H1 (cell line): ENCODE measurements around the gene ACHE.

Source experiments
- CBX8 ChIP-seq: fragments of 300-800, 300-1000 bp; sonication (generic); IDR thresholded peaks from 2 replicates; pipeline ENCODE4 v1.7.1; 2016; ENCODE audit warnings: low read depth, low read length, borderline replicate concordance
- EGR1 ChIP-seq: IDR thresholded peaks from 2 replicates; pipeline ENCODE4 v1.6.1; 2011; ENCODE audit warnings: low read depth, low read length, borderline replicate concordance
- EP300 ChIP-seq, 2 experiments: IDR thresholded peaks; 1 replicate in 1 of 2; 2 replicates in 1 of 2; pipeline ENCODE4 v1.6.1; 2011 to 2012; ENCODE audit warnings: low read depth in 2 of 2, low read length in 2 of 2, mild to moderate bottlenecking in 2 of 2, borderline replicate concordance in 1 of 2, inconsistent platforms in 1 of 2, moderate library complexity in 1 of 2
- GABPA ChIP-seq: IDR thresholded peaks from 2 replicates; pipeline ENCODE4 v1.6.1; 2011; ENCODE audit warnings: mild to moderate bottlenecking, low read length, moderate library complexity, borderline replicate concordance; ENCODE audit not compliant: insufficient read depth
- JUND ChIP-seq: IDR thresholded peaks from 2 replicates; pipeline ENCODE4 v1.6.1; 2011; ENCODE audit warnings: mild to moderate bottlenecking, improper control_type of control experiment, low read length
- KDM1A ChIP-seq: fragments of 200-600, 300-600 bp; sonication (generic); IDR thresholded peaks from 2 replicates; pipeline ENCODE4 v1.7.1; 2016; ENCODE audit warnings: mild to moderate bottlenecking, low read length, borderline replicate concordance
- POLR2A ChIP-seq, 2 experiments: IDR thresholded peaks; 1 replicate in 1 of 2; 2 replicates in 1 of 2; pipeline ENCODE4 v1.6.1; 2011; ENCODE audit warnings: low read depth in 2 of 2, low read length in 2 of 2, mild to moderate bottlenecking in 2 of 2; ENCODE audit errors: control extremely low read depth in 1 of 2
- POLR2AphosphoS5 ChIP-seq: IDR thresholded peaks from 2 replicates; pipeline ENCODE4 v1.6.1; 2011; ENCODE audit warnings: low read depth, low read length
- SRF ChIP-seq: IDR thresholded peaks from 2 replicates; pipeline ENCODE4 v1.6.1; 2011; ENCODE audit warnings: mild to moderate bottlenecking, low read depth, low read length, moderate library complexity
- ZNF274 ChIP-seq: IDR thresholded peaks from 2 replicates; pipeline ENCODE4 v1.7.0; 2012; ENCODE audit warnings: low read length, borderline replicate concordance; ENCODE audit errors: extremely low read depth
- TF ChIP-seq, protein P1 (sequence below): IDR thresholded peaks from 2 replicates; pipeline ENCODE4 v1.6.1; 2012; ENCODE audit warnings: low read length, inconsistent platforms
- TF ChIP-seq, protein P2 (sequence below), 3 experiments: IDR thresholded peaks; 1 replicate in 2 of 3; 2 replicates in 1 of 3; pipeline versions ENCODE4 v1.5.1 to v1.6.1; 2011; ENCODE audit warnings: low read length in 3 of 3, mild to moderate bottlenecking in 3 of 3, inconsistent platforms in 2 of 3, low read depth in 1 of 3, moderate library complexity in 1 of 3; ENCODE audit not compliant: insufficient read depth in 1 of 3; ENCODE audit errors: control extremely low read depth in 1 of 3

DNA sequence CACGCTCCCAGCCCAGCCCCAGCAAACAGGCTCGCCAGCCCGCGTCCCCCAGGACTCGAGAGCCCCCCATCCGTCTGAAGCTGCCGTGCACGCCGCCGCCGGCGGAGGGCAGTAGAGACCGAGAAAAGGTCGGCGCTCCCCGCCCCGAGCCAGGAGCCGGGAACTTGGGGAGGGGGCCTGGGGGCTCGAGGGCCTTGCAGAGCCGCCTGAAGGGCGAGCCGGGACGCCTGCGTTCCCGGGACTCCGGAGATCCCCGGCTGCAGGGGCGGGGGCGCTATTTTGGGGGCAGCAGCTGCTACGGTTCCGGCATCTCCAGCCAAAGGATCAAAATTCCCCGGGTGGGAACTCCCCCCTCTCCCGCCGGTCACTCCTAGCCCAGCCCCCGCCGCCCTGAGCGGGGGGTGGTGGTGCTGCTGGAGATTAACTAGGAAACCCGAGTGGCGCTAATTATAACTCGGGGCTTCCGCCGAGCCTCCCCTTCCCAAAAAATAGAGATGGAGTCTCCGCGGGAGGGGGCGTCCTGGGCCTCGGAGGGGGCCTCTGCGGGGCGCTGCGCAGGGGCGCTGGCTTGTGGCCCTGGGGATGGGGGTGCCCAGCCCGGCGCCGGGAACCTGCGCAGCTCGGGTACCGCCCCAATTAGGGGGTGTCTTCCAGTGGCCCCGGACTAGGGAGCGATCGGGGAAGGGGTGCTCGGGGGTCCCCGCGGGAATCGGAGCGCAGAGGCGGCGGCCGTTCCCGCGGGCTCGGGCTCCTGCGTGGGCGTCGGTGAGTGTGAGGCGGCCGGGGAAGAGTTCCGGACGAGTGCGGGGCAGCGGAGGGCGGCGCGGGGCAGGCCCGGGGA lies 608 bp downstream of the ACHE start:
- TF ChIP-seq, protein P1, sequence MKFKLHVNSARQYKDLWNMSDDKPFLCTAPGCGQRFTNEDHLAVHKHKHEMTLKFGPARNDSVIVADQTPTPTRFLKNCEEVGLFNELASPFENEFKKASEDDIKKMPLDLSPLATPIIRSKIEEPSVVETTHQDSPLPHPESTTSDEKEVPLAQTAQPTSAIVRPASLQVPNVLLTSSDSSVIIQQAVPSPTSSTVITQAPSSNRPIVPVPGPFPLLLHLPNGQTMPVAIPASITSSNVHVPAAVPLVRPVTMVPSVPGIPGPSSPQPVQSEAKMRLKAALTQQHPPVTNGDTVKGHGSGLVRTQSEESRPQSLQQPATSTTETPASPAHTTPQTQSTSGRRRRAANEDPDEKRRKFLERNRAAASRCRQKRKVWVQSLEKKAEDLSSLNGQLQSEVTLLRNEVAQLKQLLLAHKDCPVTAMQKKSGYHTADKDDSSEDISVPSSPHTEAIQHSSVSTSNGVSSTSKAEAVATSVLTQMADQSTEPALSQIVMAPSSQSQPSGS: no peak
- TF ChIP-seq GABPA (no peak), POLR2AphosphoS5 (no peak), KDM1A (no peak), SRF (no peak), EGR1 (no peak; the same call in 1 of the 2 replicates), ZNF274 (no peak), POLR2A (IDR thresholded peaks at IDR 0.05; ENCODE audit: control extremely low read depth in 1 of 2, low read depth in 2 of 2, low read length in 2 of 2) (no peak), CBX8 (no peak), JUND (no peak), EP300 (IDR thresholded peaks at IDR 0.05; ENCODE audit: borderline replicate concordance in 1 of 2, low read depth in 2 of 2, low read length in 2 of 2) (peak in 1 of 2 experiments; percentile 59; a peak in 1 of 3 replicates)
- TF ChIP-seq, protein P2, sequence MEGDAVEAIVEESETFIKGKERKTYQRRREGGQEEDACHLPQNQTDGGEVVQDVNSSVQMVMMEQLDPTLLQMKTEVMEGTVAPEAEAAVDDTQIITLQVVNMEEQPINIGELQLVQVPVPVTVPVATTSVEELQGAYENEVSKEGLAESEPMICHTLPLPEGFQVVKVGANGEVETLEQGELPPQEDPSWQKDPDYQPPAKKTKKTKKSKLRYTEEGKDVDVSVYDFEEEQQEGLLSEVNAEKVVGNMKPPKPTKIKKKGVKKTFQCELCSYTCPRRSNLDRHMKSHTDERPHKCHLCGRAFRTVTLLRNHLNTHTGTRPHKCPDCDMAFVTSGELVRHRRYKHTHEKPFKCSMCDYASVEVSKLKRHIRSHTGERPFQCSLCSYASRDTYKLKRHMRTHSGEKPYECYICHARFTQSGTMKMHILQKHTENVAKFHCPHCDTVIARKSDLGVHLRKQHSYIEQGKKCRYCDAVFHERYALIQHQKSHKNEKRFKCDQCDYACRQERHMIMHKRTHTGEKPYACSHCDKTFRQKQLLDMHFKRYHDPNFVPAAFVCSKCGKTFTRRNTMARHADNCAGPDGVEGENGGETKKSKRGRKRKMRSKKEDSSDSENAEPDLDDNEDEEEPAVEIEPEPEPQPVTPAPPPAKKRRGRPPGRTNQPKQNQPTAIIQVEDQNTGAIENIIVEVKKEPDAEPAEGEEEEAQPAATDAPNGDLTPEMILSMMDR (IDR thresholded peaks at IDR 0.05; ENCODE audit: control extremely low read depth in 1 of 3, insufficient read depth in 1 of 3, low read depth in 1 of 3, low read length in 3 of 3): peak in 2 of 3 experiments; percentile 87 to 95; a peak in 3 of 4 replicates
